Right cardiac atrium (tissue), 5 donors: ENCODE results near the gene ALDH1L2. TPM values are rescaled to one million over a fixed set of nuclear protein-coding genes. Genes with fewer than 3 reads are reported as not detected.

Source experiments
- ATAC-seq, 2 donors: fragments of 200-7000 bp; cut with Tn5 transposase; one replicate each; pipeline versions ENCODE4 v1.8.0 to v1.9.1; 2020; ENCODE audit warnings: moderate library complexity in 2 of 2, mild to moderate bottlenecking in 1 of 2
- DNase-seq, 3 donors: peaks; one replicate each; pipeline ENCODE4 v3.0.0-alpha.2; 2020
- H3K27ac ChIP-seq: one replicate; pipeline ENCODE4 v1.5.1; 2013; ENCODE audit warnings: mild to moderate bottlenecking, low read length, control low read depth, moderate library complexity
- H3K27me3 ChIP-seq: one replicate; pipeline ENCODE4 v1.6.1; 2013; ENCODE audit not compliant: control insufficient read depth, insufficient read depth
- H3K4me1 ChIP-seq: one replicate; pipeline ENCODE4 v1.6.1; 2013; ENCODE audit warnings: low read length; ENCODE audit not compliant: control insufficient read depth, insufficient read depth
- H3K4me3 ChIP-seq: one replicate; pipeline ENCODE4 v1.5.1; 2013; ENCODE audit warnings: low read length, control low read depth
- H3K9me3 ChIP-seq: one replicate; pipeline ENCODE4 v1.6.1; 2013; ENCODE audit warnings: low read length; ENCODE audit not compliant: control insufficient read depth
- WGBS: extraction: QIAGEN DNeasy Blood & Tissue Kit; methylation state at CpG from one replicate; pipeline ENCODE4 v1.1.7; 2013; 5-methylcytosine and 5-hydroxymethylcytosine counted together
- intact Hi-C, 4 donors: fragments of 100-400 bp; cut with DNase I; formaldehyde crosslinking; loops; one replicate each; pipeline versions ENCODE4 v1.11.0 to v1.14.0; 2022 to 2023
- polyA plus RNA-seq: library from polyadenylated mRNA; stranded (reverse); fragments of 200-250 nt; gene quantifications from one replicate; pipeline ENCODE4 v1.2.3, GENCODE V29; 2013
- total RNA-seq, 4 donors: library from RNA; stranded (reverse); fragmentation: NEBNext Ultra II Directional; extraction: Animal tissue kit (Norgen Biotek cat#: 25700); gene quantifications; one replicate each; pipeline ENCODE4 v1.2.1, GENCODE V29; 2021
- donor health status: healthy with polysubstance abuse.
- donor health status: DM: no; HTN: yes; CAD: no.
- donor health status: DM: no; HTN: no; CAD: no.
- donor health status: DM: no; HTN: yes; CAD: no; lungs with severe emphysema.
- donor health status: DM: yes; HTN: yes; CAD: no.

Gene ALDH1L2
- total and polyA plus RNA-seq, 5 donors: 1.2 to 5.8 (median 4.9) TPM

- DNase-seq (no peak), ATAC-seq (no peak)
- WGBS: 93% methylated on average over 5 of the region's 11 CpGs
- intact Hi-C loops: loop anchor here in 1 of 4 donors (5.0 kb wide), 1 partner anchor 684 kb away; no protein-coding TSS in a partner anchor
- Histone ChIP-seq H3K4me1 (no peaks in the 10 kb centered on the region), H3K9me3 (no peaks in the 10 kb centered on the region), H3K27me3 (no peaks in the 10 kb centered on the region), H3K4me3 (no peak overlapping the region), H3K27ac (no peak overlapping the region)
Measured at GRCh38 chr12:105060715-105061378, 23.4 kb downstream of the ALDH1L2 start.

GRCh38 chr12:105057174-105057573, 27.1 kb downstream of the ALDH1L2 start:
- WGBS: 85% methylated on average over 2 of the region's 2 CpGs
- Histone ChIP-seq H3K27ac (no peak overlapping the region), H3K4me3 (no peak overlapping the region), H3K27me3 (no peaks in the 10 kb centered on the region), H3K4me1 (no peaks in the 10 kb centered on the region), H3K9me3 (no peaks in the 10 kb centered on the region)
- intact Hi-C loops: loop anchor here in 1 of 4 donors (10.0 kb wide), 1 partner anchor 162 kb away; no protein-coding TSS in a partner anchor
- DNase-seq (no peak), ATAC-seq (no peak)

- no peak overlapping the region for H3K27ac ChIP-seq
- no peaks in the 10 kb centered on the region for H3K9me3 ChIP-seq
- 9% methylated on average over 2 of the region's 2 CpGs for WGBS
- no peak overlapping the region for H3K4me3 ChIP-seq
- DNase-seq (peak; percentile 62 to 86 (median 71)), ATAC-seq (peak; percentile 61 to 63)
- no peaks in the 10 kb centered on the region for H3K4me1 ChIP-seq
- no peaks in the 10 kb centered on the region for H3K27me3 ChIP-seq
- intact Hi-C loops: loop anchor here in 3 of 4 donors (5.0 to 10.0 kb wide), 3 partner anchors 158 to 676 kb away; no protein-coding TSS in a partner anchor
Measured at GRCh38 chr12:105053116-105053572, 31.1 kb downstream of the ALDH1L2 start.

- Histone ChIP-seq H3K27ac (no peak overlapping the region), H3K4me1 (no peaks in the 10 kb centered on the region), H3K9me3 (no peaks in the 10 kb centered on the region), H3K4me3 (no peak overlapping the region), H3K27me3 (no peaks in the 10 kb centered on the region)
- intact Hi-C loops: loop anchor here in 3 of 4 donors (5.0 to 10.0 kb wide), 3 partner anchors 157 to 675 kb away; no protein-coding TSS in a partner anchor
- DNase-seq (no peak), ATAC-seq (no peak)
- 86% methylated on average over 4 of the region's 4 CpGs for WGBS
Measured at GRCh38 chr12:105051981-105052380, 32.3 kb downstream of the ALDH1L2 start.

GRCh38 chr12:105048315-105048714, 35.9 kb downstream of the ALDH1L2 start:
- intact Hi-C loops: no loop called here

GRCh38 chr12:105047308-105047707, 37.0 kb downstream of the ALDH1L2 start:
- 99% methylated on average over 1 of the region's 1 CpG for WGBS
- intact Hi-C loops: no loop called here
- ATAC-seq (no peak), DNase-seq (no peak)
- H3K4me1 ChIP-seq: no peaks in the 10 kb centered on the region
- no peaks in the 10 kb centered on the region for H3K9me3 ChIP-seq
- no peaks in the 10 kb centered on the region for H3K27me3 ChIP-seq
- H3K4me3 ChIP-seq: no peak overlapping the region
- no peak overlapping the region for H3K27ac ChIP-seq

More at GRCh38 chr12:105048315-105048714, 35.9 kb downstream of the ALDH1L2 start:
- H3K27me3 ChIP-seq: no peaks in the 10 kb centered on the region
- no peaks in the 10 kb centered on the region for H3K4me1 ChIP-seq
- 96% methylated on average over 1 of the region's 1 CpG for WGBS
- no peak overlapping the region for H3K4me3 ChIP-seq
- H3K9me3 ChIP-seq: no peaks in the 10 kb centered on the region
- no peak for DNase-seq
- ATAC-seq: no peak
- H3K27ac ChIP-seq: no peak overlapping the region

- Histone ChIP-seq H3K4me3 (no peak overlapping the region), H3K9me3 (no peaks in the 10 kb centered on the region), H3K4me1 (peaks cover 2% of the 10 kb centered on the region), H3K27me3 (no peaks in the 10 kb centered on the region), H3K27ac (no peak overlapping the region)
- ATAC-seq (no peak), DNase-seq (peak in 2 of 3 donors; percentile 20 to 73)
- intact Hi-C loops: no loop called here
- 51% methylated on average over 3 of the region's 3 CpGs for WGBS
Measured at GRCh38 chr12:105041186-105041585, 43.1 kb downstream of the ALDH1L2 start.

GRCh38 chr12:105040476-105040875, 43.8 kb downstream of the ALDH1L2 start:
- 42% methylated on average over 2 of the region's 2 CpGs for WGBS
- no peak for ATAC-seq

GRCh38 chr12:105036937-105037649, 47.2 kb downstream of the ALDH1L2 start:
- Histone ChIP-seq H3K4me1 (peaks cover 2% of the 10 kb centered on the region), H3K27me3 (no peaks in the 10 kb centered on the region), H3K9me3 (no peaks in the 10 kb centered on the region), H3K27ac (no peak overlapping the region), H3K4me3 (no peak overlapping the region)
- DNase-seq (no peak), ATAC-seq (no peak)
- WGBS: 61% methylated on average over 3 of the region's 3 CpGs
- intact Hi-C loops: no loop called here

More at GRCh38 chr12:105040476-105040875, 43.8 kb downstream of the ALDH1L2 start:
- Histone ChIP-seq H3K9me3 (no peaks in the 10 kb centered on the region), H3K4me3 (no peak overlapping the region), H3K4me1 (peaks cover 2% of the 10 kb centered on the region), H3K27ac (no peak overlapping the region), H3K27me3 (no peaks in the 10 kb centered on the region)
- intact Hi-C loops: no loop called here
- DNase-seq: no peak

- DNase-seq (no peak), ATAC-seq (no peak)
- WGBS: 71% methylated on average over 2 of the region's 2 CpGs
- no peaks in the 10 kb centered on the region for H3K9me3 ChIP-seq
- H3K4me3 ChIP-seq: no peak overlapping the region
- H3K27me3 ChIP-seq: no peaks in the 10 kb centered on the region
- no peaks in the 10 kb centered on the region for H3K4me1 ChIP-seq
- intact Hi-C loops: no loop called here
- no peak overlapping the region for H3K27ac ChIP-seq
Measured at GRCh38 chr12:105033851-105034250, 50.4 kb downstream of the ALDH1L2 start.

GRCh38 chr12:105032703-105033357, 51.4 kb downstream of the ALDH1L2 start:
- Histone ChIP-seq H3K27me3 (no peaks in the 10 kb centered on the region), H3K4me3 (no peak overlapping the region), H3K27ac (no peak overlapping the region), H3K4me1 (no peaks in the 10 kb centered on the region), H3K9me3 (no peaks in the 10 kb centered on the region)
- ATAC-seq: peak in 1 of 2 donors; percentile 64
- 61% methylated on average over 4 of the region's 4 CpGs for WGBS
- intact Hi-C loops: no loop called here
- DNase-seq: no peak
